Thyroid gland (tissue), 4 donors: ENCODE measurements around the gene BOLA2B.

Source experiments
- POLR2A ChIP-seq, 2 donors: fragments of 450-650 bp; IDR thresholded peaks; one replicate each; pipeline ENCODE4 v1.6.1; 2017; ENCODE audit warnings: antibody characterized with exemption in 2 of 2, mild to moderate bottlenecking in 2 of 2, moderate library complexity in 1 of 2
- TF ChIP-seq, protein P1 (sequence below), 6 experiments: fragments of 200-600 bp in 3 of 6; fragments of 450-650 bp in 3 of 6; sonication (generic) in 3 of 6; IDR thresholded peaks; one replicate each; pipeline ENCODE4 v1.5.1; 2016 to 2019; ENCODE audit warnings: antibody characterized with exemption in 6 of 6, mild to moderate bottlenecking in 2 of 6, inconsistent platforms in 1 of 6, moderate library complexity in 1 of 6

DNA sequence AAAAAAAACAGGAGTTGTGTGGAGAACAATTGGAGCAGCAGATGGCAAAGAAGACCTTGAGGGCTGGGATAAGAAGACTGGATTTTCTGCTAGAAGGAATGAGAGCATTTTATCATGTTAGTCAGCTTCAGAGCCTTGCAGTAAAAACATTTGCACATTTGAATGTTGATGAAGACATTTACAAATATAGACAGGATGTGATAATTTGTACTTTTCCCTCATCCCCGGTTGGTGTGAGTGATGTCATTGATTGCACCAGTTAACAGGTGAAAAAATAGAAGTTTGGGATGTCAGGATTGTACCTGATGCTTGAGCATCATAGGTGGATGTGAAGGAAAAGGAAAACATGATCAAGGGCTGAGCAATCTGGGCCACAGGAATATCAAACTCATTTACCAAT lies 47.8 kb downstream of the BOLA2B start:
- TF ChIP-seq, protein P1, sequence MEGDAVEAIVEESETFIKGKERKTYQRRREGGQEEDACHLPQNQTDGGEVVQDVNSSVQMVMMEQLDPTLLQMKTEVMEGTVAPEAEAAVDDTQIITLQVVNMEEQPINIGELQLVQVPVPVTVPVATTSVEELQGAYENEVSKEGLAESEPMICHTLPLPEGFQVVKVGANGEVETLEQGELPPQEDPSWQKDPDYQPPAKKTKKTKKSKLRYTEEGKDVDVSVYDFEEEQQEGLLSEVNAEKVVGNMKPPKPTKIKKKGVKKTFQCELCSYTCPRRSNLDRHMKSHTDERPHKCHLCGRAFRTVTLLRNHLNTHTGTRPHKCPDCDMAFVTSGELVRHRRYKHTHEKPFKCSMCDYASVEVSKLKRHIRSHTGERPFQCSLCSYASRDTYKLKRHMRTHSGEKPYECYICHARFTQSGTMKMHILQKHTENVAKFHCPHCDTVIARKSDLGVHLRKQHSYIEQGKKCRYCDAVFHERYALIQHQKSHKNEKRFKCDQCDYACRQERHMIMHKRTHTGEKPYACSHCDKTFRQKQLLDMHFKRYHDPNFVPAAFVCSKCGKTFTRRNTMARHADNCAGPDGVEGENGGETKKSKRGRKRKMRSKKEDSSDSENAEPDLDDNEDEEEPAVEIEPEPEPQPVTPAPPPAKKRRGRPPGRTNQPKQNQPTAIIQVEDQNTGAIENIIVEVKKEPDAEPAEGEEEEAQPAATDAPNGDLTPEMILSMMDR (IDR thresholded peaks at IDR 0.05): no peak
- TF ChIP-seq POLR2A (IDR thresholded peaks at IDR 0.05): no peak
